Measurements from ENCODE around the gene PRKCZ. TPM values are rescaled to one million over a fixed set of nuclear protein-coding genes. Genes with fewer than 3 reads are reported as not detected.
A peak's percentile ranks its signal among the peaks of the same experiment; 100 is the strongest.

PRKCZ gene
- total RNA-seq, 1 experiment from 2014 or later, result 1.9 TPM

DNA sequence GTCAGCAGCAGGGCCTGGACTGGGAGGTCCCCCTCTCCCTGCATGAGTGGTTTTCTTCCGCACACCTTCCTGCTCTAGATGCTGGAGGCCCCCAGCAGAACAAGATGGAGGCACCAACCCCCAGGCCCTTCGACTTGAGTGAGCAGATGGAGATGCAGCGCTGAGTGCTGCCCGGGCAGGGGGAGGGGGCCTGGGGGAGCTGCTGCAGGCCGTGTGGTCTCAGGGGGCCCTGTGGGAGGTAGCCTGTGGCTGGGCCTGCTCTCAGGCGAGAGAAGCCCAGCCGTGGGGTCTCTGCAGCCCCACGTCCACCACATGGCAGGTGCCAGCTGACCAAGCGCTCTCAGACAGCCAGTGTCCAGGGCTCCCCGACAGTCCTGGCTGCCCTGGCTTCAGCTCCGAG lies 145.6 kb downstream of the PRKCZ start:
- Histone ChIP-seq H3K4me3 (ENCODE audit: low read depth, low read length, poor library complexity, severe bottlenecking) (no peak overlapping the region), H3K27me3 (replicated peaks; ENCODE audit: insufficient read depth, low read depth, low read length, poor library complexity) (no peaks in the 10 kb centered on the region), H3K9me3 (ENCODE audit: low read depth, low read length, poor library complexity, severe bottlenecking) (no peaks in the 10 kb centered on the region), H3K27ac (ENCODE audit: low read depth, low read length, poor library complexity, severe bottlenecking) (peak overlapping the region; percentile 88), H3K4me1 (ENCODE audit: insufficient read depth, low read length, poor library complexity, severe bottlenecking) (peaks cover 30% of the 10 kb centered on the region), H3K36me3 (ENCODE audit: insufficient read depth, low read length, poor library complexity, severe bottlenecking) (no peaks in the 10 kb centered on the region)
- DNase-seq (ENCODE audit: low spot score), result no peak
- BruUV-seq (replicated peaks), result no TSS peak
- TF ChIP-seq, protein P1, sequence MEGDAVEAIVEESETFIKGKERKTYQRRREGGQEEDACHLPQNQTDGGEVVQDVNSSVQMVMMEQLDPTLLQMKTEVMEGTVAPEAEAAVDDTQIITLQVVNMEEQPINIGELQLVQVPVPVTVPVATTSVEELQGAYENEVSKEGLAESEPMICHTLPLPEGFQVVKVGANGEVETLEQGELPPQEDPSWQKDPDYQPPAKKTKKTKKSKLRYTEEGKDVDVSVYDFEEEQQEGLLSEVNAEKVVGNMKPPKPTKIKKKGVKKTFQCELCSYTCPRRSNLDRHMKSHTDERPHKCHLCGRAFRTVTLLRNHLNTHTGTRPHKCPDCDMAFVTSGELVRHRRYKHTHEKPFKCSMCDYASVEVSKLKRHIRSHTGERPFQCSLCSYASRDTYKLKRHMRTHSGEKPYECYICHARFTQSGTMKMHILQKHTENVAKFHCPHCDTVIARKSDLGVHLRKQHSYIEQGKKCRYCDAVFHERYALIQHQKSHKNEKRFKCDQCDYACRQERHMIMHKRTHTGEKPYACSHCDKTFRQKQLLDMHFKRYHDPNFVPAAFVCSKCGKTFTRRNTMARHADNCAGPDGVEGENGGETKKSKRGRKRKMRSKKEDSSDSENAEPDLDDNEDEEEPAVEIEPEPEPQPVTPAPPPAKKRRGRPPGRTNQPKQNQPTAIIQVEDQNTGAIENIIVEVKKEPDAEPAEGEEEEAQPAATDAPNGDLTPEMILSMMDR (conservative IDR thresholded peaks at IDR 0.05; ENCODE audit: low read depth, low read length), result no peak
- TF ChIP-seq EZH2 (IDR thresholded peaks at IDR 0.05; ENCODE audit: borderline replicate concordance, low read depth, low read length, poor library complexity, severe bottlenecking), result no peak
- ChIA-PET POLR2A (ENCODE audit: low non-redundant PET) (no interaction called here), CTCF (interaction anchor here (1.2 to 3.1 kb wide), 2 partner anchors 33 to 186 kb away, joined by 3 to 70 read pairs; no protein-coding TSS in a partner anchor)
- intact Hi-C loops (cut with micrococcal nuclease; ENCODE audit: unreplicated experiment), result loop anchor here (1.0 to 10.0 kb wide), 3 partner anchors 119 to 352 kb away; no protein-coding TSS in a partner anchor

DNA sequence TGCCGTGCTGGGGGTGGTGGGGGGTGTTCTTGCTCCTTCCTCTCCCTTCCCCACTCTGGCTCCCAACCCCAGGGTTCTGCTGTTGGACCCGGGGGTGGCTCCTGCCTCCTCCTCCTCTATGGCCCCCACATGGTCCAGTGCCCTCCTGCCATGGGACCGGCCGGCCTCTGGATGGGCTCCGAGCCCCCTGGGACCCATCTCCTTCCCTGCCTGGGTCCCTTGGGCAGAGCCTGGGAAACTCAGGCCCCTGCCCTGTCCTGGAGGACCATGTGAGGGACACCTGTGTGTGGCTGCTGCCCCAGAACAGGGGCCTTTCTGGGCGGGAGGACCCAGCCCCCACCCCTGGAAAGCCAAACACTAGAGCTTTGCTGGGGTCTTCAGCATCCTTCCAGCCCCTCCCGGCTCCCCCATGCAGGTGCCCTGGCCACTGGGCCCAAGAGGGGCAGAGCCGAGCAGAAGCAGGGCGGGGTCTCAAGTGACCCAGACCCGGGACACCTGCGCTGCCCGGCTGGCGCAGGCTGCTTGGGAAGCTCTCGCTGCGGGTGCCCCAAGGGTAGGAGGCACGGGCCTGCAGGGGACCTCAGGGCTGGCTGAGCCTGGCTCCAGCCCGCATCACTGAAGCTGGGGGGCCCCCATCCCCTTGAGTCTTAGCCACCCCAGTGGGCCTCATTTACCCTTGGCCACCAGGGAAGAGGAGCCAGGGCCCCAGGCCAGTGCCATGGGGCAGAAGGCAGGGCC lies 146.9 kb downstream of the PRKCZ start:
- Histone ChIP-seq H3K4me3 (ENCODE audit: low read depth, low read length, poor library complexity, severe bottlenecking) (no peak overlapping the region), H3K9me3 (ENCODE audit: low read depth, low read length, poor library complexity, severe bottlenecking) (no peaks in the 10 kb centered on the region), H3K27me3 (replicated peaks; ENCODE audit: insufficient read depth, low read depth, low read length, poor library complexity) (no peaks in the 10 kb centered on the region), H3K27ac (ENCODE audit: low read depth, low read length, poor library complexity, severe bottlenecking) (peak overlapping the region; percentile 37), H3K36me3 (ENCODE audit: insufficient read depth, low read length, poor library complexity, severe bottlenecking) (no peaks in the 10 kb centered on the region), H3K4me1 (ENCODE audit: insufficient read depth, low read length, poor library complexity, severe bottlenecking) (peaks cover 28% of the 10 kb centered on the region)
- ChIA-PET CTCF (interaction anchor here (0.7 kb wide), 1 partner anchor 80 kb away, joined by 5 read pairs; no protein-coding TSS in a partner anchor), POLR2A (ENCODE audit: low non-redundant PET) (interaction anchor here (0.6 kb wide), 2 partner anchors 98 to 117 kb away, joined by 4 to 10 read pairs; no protein-coding TSS in a partner anchor)
- no TSS peak for BruUV-seq (replicated peaks)
- TF ChIP-seq, protein P1 (conservative IDR thresholded peaks at IDR 0.05; ENCODE audit: low read depth, low read length), result no peak
- no peak for TF ChIP-seq EZH2 (IDR thresholded peaks at IDR 0.05; ENCODE audit: borderline replicate concordance, low read depth, low read length, poor library complexity, severe bottlenecking)
- DNase-seq (ENCODE audit: low spot score), result no peak
- intact Hi-C loops (cut with micrococcal nuclease; ENCODE audit: unreplicated experiment), result loop anchor here (5.0 to 10.0 kb wide), 2 partner anchors 118 to 350 kb away; no protein-coding TSS in a partner anchor

DNA sequence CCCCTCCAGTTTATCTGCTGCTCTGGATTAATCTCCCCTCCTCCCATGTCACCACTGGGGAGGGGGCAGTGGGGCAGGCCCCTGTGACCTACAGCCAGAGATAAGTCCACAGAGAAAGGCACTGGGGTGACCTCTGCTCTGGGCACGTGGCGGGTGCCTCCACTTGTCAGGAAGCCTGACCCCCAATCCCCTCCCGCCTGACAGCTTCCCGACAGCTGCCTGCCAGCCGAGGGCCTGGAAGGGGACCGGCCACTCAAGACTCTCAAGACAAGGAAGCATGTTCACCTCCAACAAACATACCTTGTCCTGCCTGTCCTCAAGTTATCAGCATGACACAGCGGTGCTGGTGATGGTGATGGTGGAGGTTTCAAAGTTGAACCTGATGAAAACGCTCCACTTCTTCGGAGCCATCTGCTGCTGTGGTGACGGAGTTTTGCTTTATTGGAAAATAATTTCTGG lies 147.5 kb downstream of the PRKCZ start:
- CTCF ChIA-PET, result no interaction called here
- Histone ChIP-seq H3K9me3 (ENCODE audit: low read depth, low read length, poor library complexity, severe bottlenecking) (no peaks in the 10 kb centered on the region), H3K36me3 (ENCODE audit: insufficient read depth, low read length, poor library complexity, severe bottlenecking) (no peaks in the 10 kb centered on the region), H3K27me3 (replicated peaks; ENCODE audit: insufficient read depth, low read depth, low read length, poor library complexity) (no peaks in the 10 kb centered on the region), H3K27ac (ENCODE audit: low read depth, low read length, poor library complexity, severe bottlenecking) (peak overlapping the region; percentile 37), H3K4me3 (ENCODE audit: low read depth, low read length, poor library complexity, severe bottlenecking) (no peak overlapping the region), H3K4me1 (ENCODE audit: insufficient read depth, low read length, poor library complexity, severe bottlenecking) (peaks cover 24% of the 10 kb centered on the region)
- no TSS peak for BruUV-seq (replicated peaks)
- intact Hi-C loops (cut with micrococcal nuclease; ENCODE audit: unreplicated experiment), result loop anchor here (5.0 to 10.0 kb wide), 2 partner anchors 117 to 350 kb away; no protein-coding TSS in a partner anchor
- no peak for TF ChIP-seq EZH2 (IDR thresholded peaks at IDR 0.05; ENCODE audit: borderline replicate concordance, low read depth, low read length, poor library complexity, severe bottlenecking)
- TF ChIP-seq, protein P1 (conservative IDR thresholded peaks at IDR 0.05; ENCODE audit: low read depth, low read length), result no peak
- no peak for DNase-seq (ENCODE audit: low spot score)
- POLR2A ChIA-PET (ENCODE audit: low non-redundant PET), result interaction anchor here (0.6 kb wide), 1 partner anchor 97 kb away, joined by 4 read pairs; no protein-coding TSS in a partner anchor
